ENCODE results near the gene ADCK2.
"Not testable (repeated sequence)": the region's sequence is repeated elsewhere in the genome, so short reads cannot be mapped to it uniquely, and the experiment has no call there.

Gene ADCK2, protein sequence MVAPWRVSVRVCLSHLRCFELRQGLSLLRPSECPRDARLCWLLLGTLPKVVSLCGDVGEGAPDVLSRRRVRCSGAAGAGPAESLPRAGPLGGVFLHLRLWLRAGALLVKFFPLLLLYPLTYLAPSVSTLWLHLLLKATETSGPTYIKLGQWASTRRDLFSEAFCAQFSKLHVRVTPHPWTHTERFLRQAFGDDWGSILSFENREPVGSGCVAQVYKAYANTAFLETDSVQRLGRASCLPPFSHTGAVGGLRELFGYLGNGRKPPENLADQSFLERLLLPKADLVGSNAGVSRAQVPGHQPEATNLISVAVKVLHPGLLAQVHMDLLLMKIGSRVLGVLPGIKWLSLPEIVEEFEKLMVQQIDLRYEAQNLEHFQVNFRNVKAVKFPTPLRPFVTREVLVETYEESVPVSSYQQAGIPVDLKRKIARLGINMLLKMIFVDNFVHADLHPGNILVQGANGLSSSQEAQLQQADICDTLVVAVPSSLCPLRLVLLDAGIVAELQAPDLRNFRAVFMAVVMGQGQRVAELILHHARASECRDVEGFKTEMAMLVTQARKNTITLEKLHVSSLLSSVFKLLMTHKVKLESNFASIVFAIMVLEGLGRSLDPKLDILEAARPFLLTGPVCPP

DNA sequence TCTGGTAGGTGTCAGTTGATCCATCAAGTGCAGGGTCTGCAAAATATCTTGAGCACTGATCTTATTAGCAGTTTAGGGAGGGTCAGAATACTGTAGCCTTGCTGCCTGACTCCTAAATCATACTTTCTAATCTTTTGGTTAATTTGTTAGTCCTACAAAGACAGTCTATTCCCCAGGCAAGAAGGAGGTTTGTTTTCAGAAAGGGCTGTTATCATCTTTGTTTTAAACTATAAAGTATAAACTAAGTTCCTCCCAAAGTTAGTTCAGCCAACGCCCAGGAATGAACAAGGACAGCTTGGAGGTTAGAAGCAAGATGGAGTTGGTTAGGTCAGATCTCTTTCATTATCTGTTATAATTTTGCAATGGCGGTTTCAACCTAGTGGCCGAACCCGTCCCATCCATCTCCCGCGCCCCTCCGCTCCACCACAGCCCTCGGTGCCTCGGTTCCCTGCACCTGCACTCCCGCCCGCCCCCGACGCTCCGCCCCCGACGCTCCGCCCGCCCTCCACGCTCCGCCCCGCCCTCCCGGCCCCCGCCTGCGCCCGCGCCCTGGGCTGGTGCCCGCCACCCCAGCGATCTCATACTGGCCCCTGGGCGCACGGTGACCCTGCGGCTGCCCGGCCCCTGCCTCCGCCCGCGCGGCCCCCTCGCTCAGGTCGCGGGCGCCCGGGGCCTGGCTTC is at the start of gene ADCK2:
ADCK2 (plus strand) TSS at position 564 of the 681 bp plus-strand sequence. CDS start 386 bp downstream, outside the sequence.
- peak; percentile 84 for DNase-seq

DNA sequence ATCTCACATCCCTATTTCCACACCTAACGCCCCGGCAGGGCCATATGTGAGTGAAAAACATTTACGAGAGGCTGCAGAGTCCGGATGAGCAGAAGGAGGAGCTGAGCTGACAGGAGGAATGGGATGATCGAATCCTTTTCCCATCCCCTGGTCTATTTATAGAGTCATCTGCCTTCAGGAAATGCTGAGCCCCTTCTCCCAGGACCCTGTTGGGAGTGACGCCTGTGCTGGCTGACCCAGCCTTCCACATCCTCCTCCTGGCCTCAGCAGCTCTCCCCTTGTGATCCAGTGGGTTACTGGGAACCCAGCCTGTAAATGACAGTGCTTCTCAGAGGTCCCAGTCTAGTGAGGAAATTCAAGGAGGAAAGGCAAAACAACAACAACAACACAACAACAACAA is 48.8 kb upstream of the ADCK2 start:
- DNase-seq, result no peak

DNA sequence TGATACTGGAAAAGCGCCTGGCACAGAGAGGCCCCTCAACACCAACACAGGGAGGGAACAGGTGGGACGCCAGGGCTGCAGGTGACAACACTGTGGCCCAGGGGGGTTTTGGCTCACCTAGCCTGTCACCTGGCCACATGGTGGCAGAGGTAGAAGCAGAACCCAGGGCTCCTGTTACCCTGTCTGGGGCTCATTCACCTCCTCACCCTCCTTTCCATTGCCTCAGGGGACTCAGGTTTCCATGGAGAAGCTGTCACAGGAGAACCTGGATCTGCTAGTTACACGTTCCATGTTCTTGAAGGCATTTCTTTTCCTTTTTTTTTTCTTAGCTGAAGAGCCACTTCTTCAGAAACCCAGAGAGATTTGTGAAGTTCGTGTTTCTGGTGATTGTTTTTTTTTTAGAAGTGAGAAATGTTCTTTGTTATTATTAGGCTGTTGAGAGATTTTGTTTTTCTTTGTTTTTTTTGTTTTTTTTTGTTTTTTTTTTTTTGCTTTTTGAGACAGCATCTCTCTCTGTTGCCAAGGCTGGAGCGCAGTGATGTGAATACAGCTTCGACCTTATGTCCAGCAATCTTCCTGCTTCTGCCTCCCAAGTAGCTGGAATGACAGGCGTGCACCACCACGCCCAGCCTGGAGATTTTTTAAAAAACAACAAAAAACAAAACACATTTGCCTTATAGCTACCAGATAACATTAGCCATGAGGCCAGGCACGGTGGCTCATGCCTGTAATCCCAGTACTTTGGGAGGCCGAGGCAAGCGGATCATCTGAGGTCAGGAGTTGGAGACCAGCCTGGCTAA is 48.2 kb upstream of the ADCK2 start:
- no peak for DNase-seq

DNA sequence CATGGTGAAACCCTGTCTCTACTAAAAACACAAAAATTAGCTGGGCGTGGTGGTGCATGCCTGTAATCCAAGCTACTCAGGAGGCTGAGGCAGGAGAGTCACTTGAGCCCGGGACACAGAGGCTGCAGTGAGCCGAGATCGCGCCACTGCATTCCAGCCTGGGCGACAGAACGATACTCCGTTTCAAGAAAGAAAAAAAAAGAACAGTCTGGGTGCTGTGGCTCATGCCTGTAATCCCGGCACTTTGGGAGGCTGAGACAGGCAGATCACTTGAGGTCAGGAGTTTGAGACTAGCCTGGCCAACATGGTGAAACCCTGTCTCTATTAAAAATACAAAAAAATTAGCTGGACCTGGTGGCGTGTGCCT is 47.6 kb upstream of the ADCK2 start:
- not testable (repeated sequence) for DNase-seq

DNA sequence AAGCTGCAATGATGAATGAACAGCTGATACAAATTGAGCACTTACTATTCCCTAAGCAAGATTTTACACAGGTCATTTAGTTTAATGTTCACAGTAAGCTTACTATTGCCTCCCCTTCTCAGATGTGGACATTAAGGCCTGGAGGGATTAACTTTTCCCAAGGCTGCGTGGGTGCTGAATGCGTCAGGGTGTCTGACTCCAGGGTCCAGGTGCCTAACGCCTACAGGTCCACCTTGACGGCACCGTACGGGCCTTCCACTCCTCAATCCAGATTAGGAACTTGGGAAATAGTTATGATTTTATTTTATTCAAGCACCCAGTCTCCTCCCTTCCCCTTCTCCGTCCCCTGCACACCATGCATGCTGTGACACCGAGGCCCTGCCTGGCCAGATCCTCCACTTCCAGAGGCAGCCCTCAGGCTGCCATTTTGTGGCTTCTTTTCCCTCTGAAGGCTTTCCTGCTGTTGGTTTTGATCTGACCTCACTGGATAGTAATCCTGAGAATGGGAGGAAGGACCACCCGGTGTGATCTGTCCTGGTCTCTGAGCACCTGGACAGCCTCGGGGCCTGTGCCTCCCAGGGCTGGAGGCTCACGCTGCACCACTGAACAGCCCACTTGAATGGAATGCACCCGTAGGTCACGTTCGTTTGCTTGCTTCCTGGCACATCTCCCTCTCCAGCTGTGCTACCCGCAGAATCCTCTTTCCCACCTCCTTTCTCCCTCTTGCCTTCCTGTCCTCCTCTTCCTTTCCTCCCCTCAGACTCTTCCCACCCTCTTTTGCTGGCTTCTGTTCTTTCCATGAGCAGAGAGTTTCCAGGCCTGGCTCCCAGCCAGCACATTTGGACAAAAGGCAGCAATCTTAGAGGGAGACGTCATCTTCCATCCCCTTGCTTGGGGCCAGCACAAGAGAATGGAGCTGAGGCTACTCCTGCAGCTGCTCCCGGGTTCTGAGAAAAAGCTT is 46.6 kb upstream of the ADCK2 start:
- DNase-seq, result no peak

DNA sequence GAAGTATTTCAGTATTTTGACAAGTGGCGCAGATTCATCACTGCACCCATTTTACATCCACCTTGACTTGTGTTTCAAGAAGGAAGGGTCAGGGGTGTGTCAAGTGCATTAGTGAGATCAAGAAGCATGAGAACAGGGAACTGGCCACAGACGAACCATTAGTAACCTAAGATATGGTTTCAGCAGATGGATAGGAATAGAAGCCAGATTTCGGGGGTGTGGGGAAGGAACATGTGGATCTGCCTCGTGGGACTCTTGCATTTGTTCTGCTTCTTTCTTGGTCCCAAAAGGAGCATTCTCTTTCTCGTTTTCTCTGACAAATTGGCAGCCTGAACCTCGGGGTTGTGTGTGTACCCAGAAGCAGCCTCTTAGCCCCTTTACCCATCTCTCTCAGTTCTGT is 41.7 kb upstream of the ADCK2 start:
- DNase-seq, result no peak

DNA sequence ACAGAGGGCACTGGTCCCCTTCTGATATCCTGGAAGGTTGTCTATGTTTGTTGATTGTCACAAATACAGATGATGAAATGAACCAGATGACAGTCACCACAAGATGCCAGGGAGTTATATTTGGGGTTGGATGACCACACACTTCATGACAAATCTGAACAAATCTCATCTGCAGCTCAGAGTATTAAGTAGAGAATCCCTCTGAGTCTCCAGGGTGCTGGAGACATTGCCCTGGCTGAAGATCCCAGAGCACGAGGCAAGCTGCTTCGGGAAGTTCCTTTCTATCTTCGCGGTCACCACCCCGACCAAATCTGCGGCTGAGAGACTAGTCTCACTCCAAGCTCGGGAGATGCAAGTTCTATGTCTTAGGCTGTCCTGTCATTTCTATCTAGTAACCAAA is 41.1 kb upstream of the ADCK2 start:
- DNase-seq, result no peak

DNA sequence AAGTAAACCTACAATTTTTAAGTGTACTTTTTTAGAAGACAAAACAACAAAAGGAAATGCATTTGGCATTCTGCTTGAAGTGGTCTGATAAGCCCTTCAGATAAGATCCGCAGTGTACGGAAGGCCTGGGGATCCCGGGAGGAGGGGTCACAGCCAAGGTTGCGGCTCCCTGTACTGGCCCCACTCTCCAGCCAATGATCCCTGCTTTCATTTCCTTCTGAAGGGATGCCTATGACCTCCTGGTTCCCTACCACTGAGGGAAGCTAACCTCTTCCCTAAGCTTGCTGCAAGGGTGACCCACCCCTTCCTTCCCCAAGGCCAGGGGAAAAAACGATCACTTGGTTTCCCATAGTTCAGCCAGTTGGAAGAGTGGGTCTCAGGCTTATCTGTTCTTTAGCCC is 37.4 kb upstream of the ADCK2 start:
- DNase-seq, result no peak

DNA sequence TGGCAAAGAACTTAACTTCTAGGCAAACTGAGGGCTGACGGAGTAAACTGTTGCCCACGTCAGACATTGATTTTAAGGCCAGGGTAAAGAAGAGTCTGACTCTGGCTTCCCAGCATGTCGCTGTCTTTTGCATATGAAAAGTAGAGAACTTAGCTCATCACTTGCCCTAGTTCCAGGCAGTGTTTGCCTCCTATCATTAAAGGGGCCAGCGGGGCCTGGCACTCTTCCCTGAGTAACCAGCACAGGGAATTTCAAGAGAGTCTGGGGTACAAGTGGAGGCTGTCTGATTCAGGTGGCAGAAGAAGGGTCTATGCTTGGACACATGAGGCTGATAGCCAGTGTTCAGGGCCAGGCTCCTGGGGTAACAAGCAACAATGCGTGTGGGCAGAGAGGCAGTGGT is 36.9 kb upstream of the ADCK2 start:
- no peak for DNase-seq

DNA sequence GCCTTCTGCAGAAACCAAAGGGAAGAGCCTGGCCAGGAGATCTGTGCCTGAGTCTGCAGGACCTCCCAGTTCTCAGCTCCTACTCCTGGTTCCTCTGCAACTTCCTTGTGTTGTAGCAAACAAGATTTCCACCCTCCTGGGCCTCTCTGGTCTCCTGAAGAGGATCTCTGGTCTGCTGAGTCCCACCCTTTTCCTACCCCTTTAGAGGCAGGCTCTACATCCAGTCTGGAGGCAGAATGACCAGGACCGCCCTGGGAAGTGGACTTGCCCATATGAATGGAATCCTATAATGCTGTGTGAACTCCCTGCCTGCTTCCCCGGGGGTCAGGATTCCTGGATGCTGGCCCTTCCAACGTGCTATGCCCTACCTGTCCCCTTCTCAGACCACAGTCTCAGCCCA is 35.3 kb upstream of the ADCK2 start:
- no peak for DNase-seq

DNA sequence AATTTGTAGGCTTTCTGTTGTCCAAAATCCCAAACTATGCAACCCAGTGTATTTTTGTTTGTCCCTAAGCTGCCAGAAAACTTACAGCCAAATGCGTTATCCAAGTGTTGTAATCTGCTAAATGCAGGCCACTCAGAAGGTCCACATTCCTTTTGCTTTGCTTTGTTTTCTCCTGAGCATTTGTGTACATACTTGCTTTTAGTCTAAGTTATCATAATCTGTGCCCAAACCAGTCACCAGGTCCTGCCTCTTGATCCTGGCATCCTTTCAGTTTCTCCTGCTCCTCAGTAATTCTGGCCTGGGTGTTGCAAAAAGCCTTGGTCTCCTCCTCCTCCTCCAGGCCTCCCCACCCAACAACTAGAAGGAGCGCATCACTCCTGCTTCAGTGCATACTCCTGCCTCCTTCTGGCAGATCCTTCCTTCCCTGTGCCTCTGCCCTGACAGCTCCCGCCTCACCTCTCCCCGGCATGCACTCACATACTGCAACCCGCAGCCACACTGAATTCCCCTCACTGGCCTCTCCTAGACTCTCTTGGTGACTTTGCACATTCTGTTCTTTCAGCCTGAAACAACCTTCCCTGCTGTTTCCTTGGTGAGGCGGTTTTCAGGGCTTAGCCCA is 34.5 kb upstream of the ADCK2 start:
- DNase-seq, result peak; percentile 24

DNA sequence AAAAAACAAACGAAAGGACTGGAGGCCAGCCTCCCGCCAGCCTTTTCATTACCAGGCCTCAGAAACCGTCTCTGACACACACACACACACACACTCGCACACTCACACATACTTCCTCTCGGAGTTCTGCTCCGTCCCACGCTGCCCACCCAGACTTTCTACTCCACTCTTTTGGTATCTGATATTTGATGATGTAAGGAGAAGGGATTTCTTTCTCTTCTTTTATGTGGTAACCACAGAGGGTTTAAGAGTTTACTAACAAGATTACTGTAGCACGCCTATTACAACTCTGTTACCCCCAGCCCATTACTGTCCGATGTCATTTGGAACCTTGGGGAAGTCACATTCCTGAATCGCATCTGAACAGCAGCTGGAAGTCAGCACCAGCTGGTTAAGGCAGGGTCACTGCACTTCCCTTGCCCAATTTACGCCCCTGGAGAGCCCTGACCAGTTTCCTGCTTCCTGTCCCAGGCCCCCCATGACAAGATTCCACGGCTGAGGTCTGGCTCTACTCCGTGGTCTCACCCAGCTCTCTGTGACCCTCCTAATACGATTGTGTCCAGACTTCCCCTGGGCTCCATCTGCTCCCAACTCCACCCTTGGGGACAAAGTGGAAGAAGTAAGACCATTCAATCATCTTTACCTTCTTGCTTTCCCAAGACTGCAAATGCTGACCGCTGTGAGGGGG is 33.2 kb upstream of the ADCK2 start:
- DNase-seq, result no peak

DNA sequence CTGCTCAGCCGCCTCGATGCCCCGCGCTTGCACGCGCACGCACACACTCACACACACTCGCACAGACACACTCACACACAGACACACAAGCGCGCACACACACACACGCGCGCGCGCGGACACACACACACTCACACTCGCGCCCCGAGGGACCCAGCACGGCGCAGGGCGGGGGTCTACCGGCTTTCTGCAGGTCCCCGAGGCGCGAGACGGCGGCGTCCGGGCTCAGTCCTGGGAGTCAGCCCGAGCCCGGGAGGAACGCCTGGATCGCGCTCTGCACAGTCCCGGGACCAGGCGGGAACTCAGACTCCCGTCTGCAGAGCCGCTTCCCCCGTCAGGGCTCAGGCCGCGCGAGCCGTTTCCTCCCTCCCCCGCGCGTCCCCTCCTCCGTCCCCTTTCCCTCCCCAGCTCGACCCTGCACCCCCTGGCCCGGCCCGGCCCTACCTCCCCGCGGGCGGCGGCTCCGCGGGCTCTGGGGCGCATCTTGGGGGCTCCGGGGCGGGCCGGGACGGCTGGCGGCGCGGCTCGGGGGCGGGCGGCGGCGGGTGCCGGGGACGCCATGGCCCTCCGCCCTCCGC is 32.6 kb upstream of the ADCK2 start:
- DNase-seq, result peak; percentile 80

DNA sequence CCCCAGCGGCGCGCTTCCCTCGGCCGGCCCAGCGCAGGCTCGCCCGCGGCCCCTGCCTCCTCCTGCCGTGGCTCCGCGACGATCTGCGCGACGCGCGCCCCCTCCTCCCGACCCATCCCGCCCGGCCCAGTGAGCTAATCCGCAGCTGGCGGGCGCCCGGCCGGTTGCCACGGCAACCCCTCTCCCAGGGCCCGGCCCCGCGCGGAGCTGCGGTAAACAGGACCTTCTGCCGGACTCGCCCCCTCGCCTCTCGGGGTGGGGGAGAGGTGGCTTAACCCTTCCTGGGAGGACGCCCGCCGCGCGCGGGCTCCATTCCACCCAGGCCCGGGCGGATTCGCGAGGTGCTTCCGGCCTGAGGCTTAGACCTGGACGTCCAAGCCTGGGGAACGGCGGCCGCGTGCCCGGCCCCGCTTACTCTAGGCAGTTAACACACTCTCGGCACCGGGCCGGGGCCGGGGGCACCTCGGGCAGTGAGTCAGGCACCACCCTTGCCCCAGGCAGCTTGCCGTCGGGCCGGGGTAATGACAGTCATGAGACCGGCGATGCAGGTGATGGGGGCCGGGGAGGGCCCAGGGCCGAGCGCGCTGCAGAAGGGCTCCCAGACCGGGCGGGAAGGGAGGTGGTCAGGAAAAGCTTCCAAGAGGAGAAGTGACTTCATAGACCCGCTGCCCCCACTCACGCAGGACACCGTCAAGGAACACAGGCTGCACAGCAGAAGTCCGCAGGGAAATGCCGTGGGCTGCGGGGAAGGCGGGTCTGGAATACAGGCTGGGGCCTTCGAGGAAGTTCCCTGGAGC is 31.8 kb upstream of the ADCK2 start, which contains the start of gene DENND2A:
DENND2A (minus strand) TSS at position 87 of the 797 bp plus-strand sequence. CDS start 38,416 bp downstream, outside the sequence.
- DNase-seq, result peak; percentile 89

DNA sequence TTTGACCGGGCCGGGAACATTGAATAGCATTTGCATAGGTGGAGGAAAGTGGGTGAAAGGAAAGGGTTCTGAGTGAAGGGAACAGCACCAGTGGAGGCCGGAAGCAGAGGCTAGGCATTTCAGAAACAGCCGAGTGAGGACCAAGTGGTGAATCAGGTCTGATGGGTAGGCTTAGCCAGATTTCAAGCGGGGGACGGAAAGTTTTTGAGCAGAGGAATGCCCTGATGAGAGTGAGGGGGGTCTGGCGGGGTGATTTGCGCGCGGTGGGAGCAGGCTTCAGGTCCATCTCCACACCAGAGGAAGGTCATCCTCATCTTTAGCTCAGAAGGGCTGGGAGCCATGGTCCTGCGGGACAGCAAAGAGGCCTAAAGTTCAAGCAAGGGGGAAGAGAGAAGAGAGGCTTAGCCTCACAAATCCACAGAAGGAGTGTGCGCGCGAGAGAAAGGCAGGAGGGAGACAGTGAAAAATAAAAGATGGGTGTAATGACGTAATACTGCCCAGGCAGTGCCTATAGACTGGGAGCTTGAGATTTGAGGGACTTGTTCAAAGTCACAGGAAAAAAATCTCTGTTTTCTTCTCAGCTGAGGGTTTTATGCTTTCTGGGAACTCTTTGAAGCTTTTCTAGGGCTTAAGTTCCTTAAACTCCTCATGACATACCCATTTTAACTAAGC is 31.1 kb upstream of the ADCK2 start:
- peak; percentile 46 for DNase-seq

DNA sequence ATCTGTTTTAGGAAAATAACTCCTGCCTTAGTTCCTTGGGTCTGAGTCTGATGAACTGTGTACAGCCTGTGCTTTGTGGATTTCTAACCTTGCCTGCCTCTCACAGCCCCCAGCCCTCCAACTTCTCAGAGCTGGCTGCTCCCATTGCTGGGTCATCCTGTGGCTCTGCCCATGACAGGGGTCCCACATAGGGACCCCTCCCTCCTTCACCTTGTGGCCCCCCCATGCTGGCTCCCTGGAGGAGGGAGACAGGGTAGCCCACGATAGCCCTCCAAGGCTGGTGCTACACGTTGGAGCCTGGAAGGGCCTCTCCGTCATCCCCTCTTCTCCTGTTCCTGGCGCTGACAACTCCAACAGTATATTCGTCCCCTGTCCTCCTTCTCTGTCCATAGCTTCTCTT is 29.3 kb upstream of the ADCK2 start:
- DNase-seq, result no peak

DNA sequence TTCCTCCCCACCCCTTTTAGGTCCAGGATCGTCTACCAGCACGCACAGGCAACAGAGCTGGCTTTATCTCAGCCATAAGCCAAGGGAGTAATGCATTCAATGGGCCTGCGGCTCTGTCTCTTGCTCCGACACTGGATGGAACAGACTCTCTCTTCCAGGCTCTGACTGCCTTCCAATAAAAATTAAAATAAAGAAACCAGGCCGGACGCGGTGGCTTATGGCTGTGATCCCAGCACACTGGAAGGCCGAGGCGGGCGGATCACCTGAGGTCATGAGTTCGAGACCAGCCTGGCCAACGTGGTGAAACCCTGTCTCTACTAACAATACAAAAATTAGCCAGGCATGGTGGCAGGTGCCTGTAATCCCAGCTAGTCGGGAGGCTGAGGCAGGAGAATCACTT is 28.0 kb upstream of the ADCK2 start:
- DNase-seq, result not testable (repeated sequence)

DNA sequence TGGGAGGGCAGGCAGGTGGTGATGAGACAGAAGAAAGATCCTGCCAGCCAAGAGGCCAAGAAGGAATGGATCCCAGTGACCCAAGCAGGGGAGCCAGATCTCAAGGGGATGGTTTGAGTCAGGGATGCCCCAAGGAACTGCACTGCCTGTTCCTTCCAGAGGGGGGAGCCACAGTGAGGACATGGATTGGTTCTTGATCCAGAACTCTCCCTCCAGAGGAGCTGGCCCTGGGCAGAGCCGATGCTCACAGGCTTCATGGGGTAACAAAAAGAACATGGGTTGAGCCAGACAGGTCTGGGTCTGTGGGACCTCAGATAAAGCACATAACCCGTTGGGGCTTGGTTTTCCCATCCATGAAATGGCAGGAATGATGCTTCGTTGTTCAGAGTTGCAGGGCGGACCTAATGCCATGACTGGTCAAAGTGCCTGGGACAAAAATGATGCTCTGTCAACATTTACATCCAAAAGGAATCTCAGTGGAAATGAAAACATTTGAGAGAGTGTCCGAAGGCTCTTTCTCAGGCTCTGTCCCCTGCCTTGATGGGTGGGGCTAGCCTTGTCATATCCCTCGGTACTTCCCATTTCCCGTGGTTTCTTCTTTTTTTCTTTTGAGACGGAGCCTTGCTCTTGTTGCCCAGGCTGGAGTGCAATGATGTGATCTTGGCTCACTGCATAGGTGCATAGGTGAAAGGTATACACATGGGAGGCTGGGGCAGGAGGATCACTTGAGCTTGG is 27.4 kb upstream of the ADCK2 start:
- peak; percentile 47 for DNase-seq

All from DMS53 (cell line).